IMR-90 (cell line): ENCODE measurements around the gene MB. TPM values are rescaled to one million over a fixed set of nuclear protein-coding genes. Genes with fewer than 3 reads are reported as not detected.

Experiments used
- ATAC-seq: fragments of 200-7000 bp; cut with Tn5 transposase; 2 replicates; pipeline ENCODE4 v1.9.1; 2020; ENCODE audit warnings: low read depth, mild to moderate bottlenecking, moderate library complexity
- BruUV-seq: library from RNA; stranded (reverse); fragments of 400-500 nt; replicated peaks from 2 replicates; lab custom pipeline; 2021; lab: Mats Ljungman, UMichigan
- CTCF ChIA-PET: fragments of 300-600 bp; formaldehyde crosslinking; extraction: SDS; loops from one replicate; lab custom pipeline; 2021; ENCODE audit warnings: antibody characterized with exemption; lab: Yijun Ruan, JAX
- POLR2A ChIA-PET: fragments of 300-600 bp; sonication (Branson Sonifier 250); formaldehyde crosslinking; loops from one replicate; lab custom pipeline; 2022; ENCODE audit warnings: antibody characterized with exemption; ENCODE audit not compliant: unreplicated experiment; lab: Charles Lee
- DNase-seq: peaks from one replicate; pipeline ENCODE4 v3.0.0; 2013
- H2AFZ ChIP-seq: replicated peaks from 2 replicates; pipeline ENCODE3; 2013; ENCODE audit warnings: low read length, mild to moderate bottlenecking; ENCODE audit not compliant: poor library complexity
- H2AK5ac ChIP-seq: 2 replicates; pipeline ENCODE4 v1.6.1; 2013; ENCODE audit warnings: low read depth, low read length, inconsistent platforms
- H2AK9ac ChIP-seq: replicated peaks from 2 replicates; pipeline ENCODE3; 2013; ENCODE audit warnings: mild to moderate bottlenecking, low read depth, low read length, moderate library complexity; ENCODE audit not compliant: poor library complexity
- H2BK120ac ChIP-seq: 2 replicates; pipeline ENCODE4 v1.6.1; 2013; ENCODE audit warnings: low read depth, low read length, inconsistent platforms
- H2BK15ac ChIP-seq: 3 replicates; pipeline ENCODE4 v1.6.1; 2013; ENCODE audit warnings: low read depth, low read length, inconsistent platforms
- H2BK20ac ChIP-seq: 2 replicates; pipeline ENCODE4 v1.6.1; 2013; ENCODE audit warnings: low read depth, mild to moderate bottlenecking, inconsistent platforms, low read length, moderate library complexity
- H2BK5ac ChIP-seq: 2 replicates; pipeline ENCODE4 v1.6.1; 2013; ENCODE audit warnings: mild to moderate bottlenecking, low read depth, low read length, inconsistent platforms; ENCODE audit not compliant: poor library complexity, severe bottlenecking
- H3K14ac ChIP-seq: replicated peaks from 2 replicates; pipeline ENCODE4 v1.6.1; 2013; ENCODE audit warnings: low read depth, low read length, inconsistent platforms
- H3K18ac ChIP-seq: 2 replicates; pipeline ENCODE4 v1.6.1; 2013; ENCODE audit warnings: low read depth, low read length, control low read depth
- H3K23ac ChIP-seq: 2 replicates; pipeline ENCODE4 v1.6.1; 2013; ENCODE audit warnings: low read depth, low read length, inconsistent platforms
- H3K27ac ChIP-seq: 2 replicates; pipeline ENCODE4 v1.5.1; 2013; ENCODE audit warnings: mild to moderate bottlenecking, control low read depth, low read length; ENCODE audit not compliant: insufficient read depth
- H3K27me3 ChIP-seq: 2 replicates; pipeline ENCODE4 v1.6.1; 2013; ENCODE audit warnings: low read length; ENCODE audit not compliant: control insufficient read depth, insufficient read depth
- H3K36me3 ChIP-seq: 2 replicates; pipeline ENCODE4 v1.6.1; 2013; ENCODE audit warnings: low read length, mixed read lengths; ENCODE audit not compliant: control insufficient read depth, insufficient read depth
- H3K4ac ChIP-seq: 2 replicates; pipeline ENCODE4 v1.6.1; 2013; ENCODE audit warnings: low read depth, low read length, inconsistent platforms
- H3K4me1 ChIP-seq: 2 replicates; pipeline ENCODE4 v1.6.1; 2013; ENCODE audit warnings: low read length, mixed read lengths; ENCODE audit not compliant: control insufficient read depth, insufficient read depth
- H3K4me2 ChIP-seq: 2 replicates; pipeline ENCODE4 v1.6.1; 2013; ENCODE audit warnings: low read depth, mild to moderate bottlenecking, control low read depth, low read length, moderate library complexity
- H3K4me3 ChIP-seq: 2 replicates; pipeline ENCODE4 v1.5.1; 2013; ENCODE audit warnings: low read depth, mild to moderate bottlenecking, control low read depth, low read length, moderate library complexity; ENCODE audit not compliant: insufficient read depth
- H3K56ac ChIP-seq: 2 replicates; pipeline ENCODE4 v1.6.1; 2013; ENCODE audit warnings: low read length, inconsistent platforms; ENCODE audit not compliant: insufficient read depth; ENCODE audit errors: extremely low read depth
- H3K79me1 ChIP-seq, 2 experiments: 2 replicates each; pipeline ENCODE4 v1.6.1; 2013; ENCODE audit warnings: low read length in 2 of 2, inconsistent platforms in 1 of 2, low read depth in 1 of 2
- H3K9ac ChIP-seq: 2 replicates; pipeline ENCODE4 v1.6.1; 2013; ENCODE audit warnings: low read depth, low read length, control low read depth
- H3K9me1 ChIP-seq: 2 replicates; pipeline ENCODE4 v1.6.1; 2013; ENCODE audit warnings: low read length, inconsistent platforms; ENCODE audit not compliant: insufficient read depth
- H3K9me3 ChIP-seq: 2 replicates; pipeline ENCODE4 v1.6.1; 2013; ENCODE audit warnings: low read length; ENCODE audit not compliant: control insufficient read depth, insufficient read depth
- H4K20me1 ChIP-seq: 2 replicates; pipeline ENCODE4 v1.6.1; 2013; ENCODE audit warnings: low read length, inconsistent platforms; ENCODE audit not compliant: insufficient read depth
- H4K5ac ChIP-seq: 2 replicates; pipeline ENCODE4 v1.6.1; 2013; ENCODE audit warnings: mild to moderate bottlenecking, low read depth, low read length, control low read depth
- H4K8ac ChIP-seq, 2 experiments: 2 replicates each; pipeline ENCODE4 v1.6.1; 2013; ENCODE audit warnings: low read depth in 2 of 2, low read length in 2 of 2, control low read depth in 1 of 2, inconsistent platforms in 1 of 2
- H4K91ac ChIP-seq: 2 replicates; pipeline ENCODE4 v1.6.1; 2013; ENCODE audit warnings: low read depth, low read length, inconsistent platforms; ENCODE audit not compliant: insufficient read depth
- BHLHE40 ChIP-seq: fragments of 150-350 bp; IDR thresholded peaks from 2 replicates; pipeline ENCODE4 v1.6.1; 2016; ENCODE audit warnings: mild to moderate bottlenecking, low read depth, low read length
- CHD1 ChIP-seq: IDR thresholded peaks from 2 replicates; pipeline ENCODE4 v1.6.1; 2012; ENCODE audit warnings: low read depth, low read length, improper control_type of control experiment
- FOS ChIP-seq: fragments of 150-350 bp; IDR thresholded peaks from 2 replicates; pipeline ENCODE4 v1.6.1; 2016; ENCODE audit warnings: low read depth, low read length
- MAFK ChIP-seq: IDR thresholded peaks from 2 replicates; pipeline ENCODE4 v1.6.1; 2012; ENCODE audit warnings: low read depth, low read length, improper control_type of control experiment
- MXI1 ChIP-seq: IDR thresholded peaks from 2 replicates; pipeline ENCODE4 v1.6.1; 2012; ENCODE audit warnings: low read depth, mild to moderate bottlenecking, low read length, moderate library complexity, borderline replicate concordance
- NFE2L2 ChIP-seq: fragments of 150-350 bp; IDR thresholded peaks from 2 replicates; pipeline ENCODE4 v1.6.1; 2016; ENCODE audit warnings: low read depth, mild to moderate bottlenecking, low read length
- RCOR1 ChIP-seq: IDR thresholded peaks from 2 replicates; pipeline ENCODE4 v1.6.1; 2012; ENCODE audit warnings: mild to moderate bottlenecking, low read length, improper control_type of control experiment; ENCODE audit not compliant: insufficient replicate concordance
- RFX5 ChIP-seq: IDR thresholded peaks from 2 replicates; pipeline ENCODE4 v1.8.0; 2012; ENCODE audit warnings: low read depth, mild to moderate bottlenecking, low read length, moderate library complexity
- SMC3 ChIP-seq: fragments of 150-350 bp; IDR thresholded peaks from 2 replicates; pipeline ENCODE4 v1.6.1; 2016; ENCODE audit warnings: low read depth, mild to moderate bottlenecking, antibody characterized with exemption, low read length, moderate library complexity
- WGBS, 2 experiments: methylation state at CpG; one replicate each; pipeline versions ENCODE4 v1.1.5 to v1.1.7; 2013; ENCODE audit warnings: missing lambda C conversion rate in 2 of 2; ENCODE audit not compliant: insufficient read length in 1 of 2; ENCODE audit errors: extremely low coverage in 2 of 2; 5-methylcytosine and 5-hydroxymethylcytosine counted together
- dilution Hi-C: fragments of 300-500 bp; cut with HindIII; formaldehyde crosslinking; loops from one replicate; pipeline ENCODE4 v1.14.3; 2018; ENCODE audit warnings: low sequenced_read_pairs; ENCODE audit not compliant: unreplicated experiment
- in situ Hi-C: fragments of 300-500 bp; cut with MboI; formaldehyde crosslinking; loops from 3 replicates; pipeline ENCODE4 v1.14.3; 2019; ENCODE audit warnings: low sequenced_read_pairs, inconsistent platforms, mixed read lengths
- intact Hi-C: fragments of 100-400 bp; cut with micrococcal nuclease; formaldehyde crosslinking; loops from 2 replicates; pipeline ENCODE4 v1.10.0; 2022
- polyA plus RNA-seq, 3 experiments: library from polyadenylated mRNA; depleted of rRNA; stranded (reverse); fragments of >200 nt; gene quantifications; 2 replicates each; pipeline ENCODE4 v1.2.3, GENCODE V29; 2012; ENCODE audit warnings: low replicate concordance in 1 of 3
- total RNA-seq: library from RNA; depleted of rRNA; stranded (reverse); fragments of >200 nt; gene quantifications from 2 replicates; pipeline ENCODE4 v1.2.3, GENCODE V29; 2012
- TF ChIP-seq, protein P1 (sequence below): fragments of 150-350 bp; IDR thresholded peaks from 2 replicates; pipeline ENCODE4 v1.6.1; 2017; ENCODE audit warnings: mild to moderate bottlenecking, antibody characterized with exemption, low read length, low read depth

The MB gene
- total and polyA plus RNA-seq, 2 of the 4 experiments (the other 2 are of a cell fraction) = not detected

DNA sequence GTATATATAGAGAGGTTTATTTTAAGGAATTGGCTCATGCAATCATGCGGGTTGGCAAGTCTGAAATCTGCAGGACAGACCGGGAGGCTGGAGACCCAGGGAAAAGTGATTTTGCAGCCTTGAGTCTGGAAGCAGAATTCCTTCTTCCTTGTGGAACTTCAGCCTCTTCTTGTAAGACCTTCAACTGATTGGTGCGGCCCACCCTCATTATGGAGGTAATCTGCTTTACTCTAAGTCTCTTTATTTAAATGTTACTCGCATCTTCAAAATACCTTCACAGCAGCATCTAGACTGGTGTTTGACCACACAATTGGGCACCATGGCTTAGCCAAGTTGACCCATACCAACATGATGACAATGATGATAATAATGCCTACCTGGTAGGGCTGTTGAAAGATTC lies 17.8 kb downstream of the MB start:
- no peaks in the 10 kb centered on the region for H3K79me1 ChIP-seq
- in situ Hi-C loops = no loop called here
- intact Hi-C loops = no loop called here
- no peak overlapping the region for H3K23ac ChIP-seq
- H4K5ac ChIP-seq = no peak overlapping the region
- H3K4ac ChIP-seq = no peak overlapping the region
- TF ChIP-seq SMC3 (no peak), NFE2L2 (no peak), MAFK (no peak), CHD1 (no peak), RFX5 (no peak), FOS (no peak), BHLHE40 (no peak), RCOR1 (no peak), MXI1 (no peak)
- TF ChIP-seq, protein P1, sequence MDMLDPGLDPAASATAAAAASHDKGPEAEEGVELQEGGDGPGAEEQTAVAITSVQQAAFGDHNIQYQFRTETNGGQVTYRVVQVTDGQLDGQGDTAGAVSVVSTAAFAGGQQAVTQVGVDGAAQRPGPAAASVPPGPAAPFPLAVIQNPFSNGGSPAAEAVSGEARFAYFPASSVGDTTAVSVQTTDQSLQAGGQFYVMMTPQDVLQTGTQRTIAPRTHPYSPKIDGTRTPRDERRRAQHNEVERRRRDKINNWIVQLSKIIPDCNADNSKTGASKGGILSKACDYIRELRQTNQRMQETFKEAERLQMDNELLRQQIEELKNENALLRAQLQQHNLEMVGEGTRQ = no peak
- no peak overlapping the region for H3K27ac ChIP-seq
- no peak overlapping the region for H2AK5ac ChIP-seq
- WGBS, 2 experiments = no CpG with 5 or more reads among the region's 4 CpGs
- no peak overlapping the region for H3K9ac ChIP-seq
- no TSS peak for BruUV-seq
- POLR2A ChIA-PET = no interaction called here
- 0 out of 2 replicates have a peak, but pooled peaks cover 1% of the 10 kb centered on the region for H3K4me1 ChIP-seq
- H2BK120ac ChIP-seq = no peak overlapping the region
- dilution Hi-C loops = no loop called here
- no peak overlapping the region for H3K56ac ChIP-seq
- H2AFZ ChIP-seq = no peak overlapping the region
- H3K9me3 ChIP-seq = no peaks in the 10 kb centered on the region
- H2BK5ac ChIP-seq = no peak overlapping the region
- no peak overlapping the region for H2BK20ac ChIP-seq
- no peak overlapping the region for H4K8ac ChIP-seq
- CTCF ChIA-PET = no interaction called here
- no peak for ATAC-seq
- no peak overlapping the region for H3K4me3 ChIP-seq
- H3K4me2 ChIP-seq = no peak overlapping the region
- H2BK15ac ChIP-seq = no peak overlapping the region
- H2AK9ac ChIP-seq = no peak overlapping the region
- H3K18ac ChIP-seq = no peak overlapping the region
- H4K20me1 ChIP-seq = no peaks in the 10 kb centered on the region
- H4K91ac ChIP-seq = no peak overlapping the region
- no peak overlapping the region for H3K14ac ChIP-seq
- no peak for DNase-seq
- no peaks in the 10 kb centered on the region for H3K36me3 ChIP-seq
- H3K27me3 ChIP-seq = peaks cover 11% of the 10 kb centered on the region
- no peaks in the 10 kb centered on the region; the same call in 1 of the 2 replicates for H3K9me1 ChIP-seq
